ENCODE measurements around the gene WSB1.

WSB1 gene

GRCh38 chr17:27357236-27357635, 63.3 kb downstream of the WSB1 start:
- no peak for DNase-seq (ENCODE audit: low spot score)

DNA sequence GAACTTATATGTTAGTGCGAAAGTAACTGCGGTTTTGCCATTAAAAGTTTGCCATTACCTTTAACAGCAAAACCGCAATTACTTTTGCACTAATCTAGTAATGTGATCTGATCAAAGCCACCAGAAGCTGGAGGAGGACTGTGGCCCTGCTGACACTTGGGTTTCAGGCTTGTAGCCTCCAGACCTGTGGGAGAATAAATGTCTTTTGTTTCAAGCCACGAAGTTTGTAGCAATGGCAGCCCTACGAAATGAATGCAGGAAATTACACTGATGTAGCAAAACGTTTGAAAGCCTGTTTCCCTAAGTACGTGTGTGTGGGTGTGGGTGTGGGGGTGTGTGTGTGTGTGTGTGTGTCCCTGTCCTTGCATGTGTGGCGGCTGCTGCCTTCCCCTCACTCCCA, 66.6 kb downstream of the WSB1 start:
- DNase-seq (ENCODE audit: low spot score), result no peak

DNA sequence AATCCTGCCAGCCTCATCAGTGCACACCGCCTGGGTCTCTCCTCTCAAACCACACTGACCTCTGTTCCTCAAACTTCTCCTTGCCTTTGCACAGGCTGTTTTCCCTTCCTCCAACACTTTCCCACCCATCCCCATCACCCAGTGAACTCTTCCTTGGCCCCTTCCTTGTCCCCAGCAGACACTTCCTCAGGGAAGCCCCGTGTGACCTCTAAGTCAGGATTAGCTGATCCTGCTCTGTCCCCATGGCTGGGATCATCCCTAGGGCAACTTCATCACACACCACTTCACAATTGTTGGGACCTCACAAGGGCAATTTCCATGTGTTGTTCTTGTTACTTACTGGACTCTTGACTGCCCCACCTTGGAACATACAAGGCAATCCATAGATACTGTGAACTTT, 67.8 kb downstream of the WSB1 start:
- DNase-seq (ENCODE audit: low spot score), result no peak

GRCh38 chr17:27362503-27362902, 68.6 kb downstream of the WSB1 start:
- no peak for DNase-seq (ENCODE audit: low spot score)

DNA sequence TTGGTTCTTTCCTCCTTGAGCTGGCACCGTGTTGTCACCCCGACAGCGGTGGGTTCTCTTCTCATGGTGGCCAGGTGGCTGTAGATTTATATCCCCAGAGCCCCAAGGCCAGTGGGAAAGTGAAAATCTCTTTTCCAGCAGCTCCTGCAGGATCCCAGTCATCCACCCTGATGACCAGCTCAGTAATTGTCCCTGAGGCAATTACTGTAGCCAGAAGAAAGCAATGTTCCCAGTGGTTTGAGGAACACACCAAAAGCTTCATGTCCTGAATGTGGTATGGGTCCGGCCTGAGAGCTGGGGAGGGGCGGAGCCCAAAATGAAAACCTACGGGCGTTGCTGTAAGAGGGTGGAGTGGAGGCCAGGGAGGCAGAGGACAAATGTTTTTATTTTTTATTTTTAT, 69.0 kb downstream of the WSB1 start:
- DNase-seq (ENCODE audit: low spot score), result no peak

DNA sequence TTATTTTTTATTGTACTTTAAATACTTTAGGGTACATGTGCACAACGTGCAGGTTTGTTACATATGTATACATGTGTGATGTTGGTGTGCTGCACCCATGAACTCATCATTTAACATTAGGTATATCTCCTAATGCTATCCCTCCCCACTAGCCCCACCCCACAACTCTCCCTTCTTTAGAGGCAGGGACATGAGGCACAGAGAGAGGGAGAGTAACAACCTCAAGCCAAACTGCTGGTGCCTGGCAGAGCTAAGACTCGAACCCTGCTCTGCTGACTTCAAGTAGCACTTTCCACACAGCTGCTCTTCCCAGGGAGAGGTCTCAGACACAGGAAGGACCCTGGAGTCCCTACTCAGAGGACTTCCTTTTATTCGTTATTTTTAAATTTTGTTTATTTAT, 69.4 kb downstream of the WSB1 start:
- DNase-seq (ENCODE audit: low spot score), result no peak

Measured in hematopoietic multipotent progenitor cell treated with erythropoietin and hydrocortisone succinate and interleukin-3 and kit ligand, for 15 days (in vitro differentiated cells).